DMS153 treated with DMSO at 0.1 percent for 48 hours (cell line): ENCODE data around the gene TMPRSS5.
"Not testable (repeated sequence)": the region's sequence is repeated elsewhere in the genome, so short reads cannot be mapped to it uniquely, and the experiment has no call there.

ENCODE experiments used
- DNase-seq: peaks from one replicate; lab custom pipeline; 2025; ENCODE audit not compliant: unreplicated experiment; lab: John Stamatoyannopoulos, UW

Gene TMPRSS5

DNA sequence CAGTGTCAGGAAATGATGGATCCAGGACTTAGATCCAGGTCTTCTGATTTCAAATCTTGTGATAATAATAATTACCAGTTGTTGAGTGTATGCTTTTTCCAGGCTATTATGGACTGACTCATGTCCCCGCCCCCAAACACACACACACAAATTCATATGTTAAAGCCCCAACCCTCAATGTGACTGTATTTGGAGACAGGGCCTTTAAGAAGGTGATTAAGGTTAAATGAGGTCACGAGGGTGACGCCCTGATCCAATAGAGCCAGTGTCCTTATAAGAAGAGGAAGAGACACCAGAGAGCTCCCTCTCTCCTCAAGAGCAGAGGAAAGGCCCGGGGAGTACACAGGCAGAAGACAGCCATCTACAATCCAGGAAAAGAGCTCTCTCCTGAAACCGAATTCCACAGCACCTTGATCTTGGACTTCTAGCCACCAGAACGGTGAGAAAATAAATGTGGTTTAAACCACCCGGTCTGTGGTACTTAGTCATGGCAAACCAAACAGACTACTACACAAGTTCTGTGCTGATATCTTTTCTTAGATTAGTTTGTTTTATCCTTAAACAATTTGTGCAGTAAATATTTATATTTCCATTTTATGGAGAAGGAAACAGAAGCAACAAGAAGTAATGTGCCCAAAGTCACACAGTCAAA, 8.2 kb downstream of the TMPRSS5 start:
- no peak for DNase-seq

- no peak for DNase-seq
Measured at GRCh38 chr11:113697111-113697510, 9.0 kb downstream of the TMPRSS5 start.

DNA sequence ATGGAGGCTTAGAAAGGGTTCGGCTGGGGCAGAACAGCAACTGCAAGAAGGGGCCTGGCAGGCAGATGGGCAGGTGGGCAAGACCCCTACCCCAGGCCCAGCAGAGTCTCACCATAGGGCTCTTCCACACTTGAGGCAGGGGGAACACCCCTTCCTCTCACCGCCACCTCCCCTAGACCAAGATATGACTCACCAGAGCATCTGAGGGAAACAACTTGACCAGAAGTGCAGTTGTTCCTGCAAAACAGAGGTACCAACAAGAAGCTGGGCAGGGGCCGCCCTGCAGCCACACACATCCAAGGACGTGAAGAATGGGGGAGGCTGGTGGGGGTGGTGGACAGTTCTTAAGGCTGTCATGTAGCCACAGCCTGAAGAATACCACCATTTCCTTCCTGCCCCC, 10.9 kb downstream of the TMPRSS5 start:
- DNase-seq = no peak

- no peak for DNase-seq
Measured at GRCh38 chr11:113694390-113694789, 11.7 kb downstream of the TMPRSS5 start.

DNA sequence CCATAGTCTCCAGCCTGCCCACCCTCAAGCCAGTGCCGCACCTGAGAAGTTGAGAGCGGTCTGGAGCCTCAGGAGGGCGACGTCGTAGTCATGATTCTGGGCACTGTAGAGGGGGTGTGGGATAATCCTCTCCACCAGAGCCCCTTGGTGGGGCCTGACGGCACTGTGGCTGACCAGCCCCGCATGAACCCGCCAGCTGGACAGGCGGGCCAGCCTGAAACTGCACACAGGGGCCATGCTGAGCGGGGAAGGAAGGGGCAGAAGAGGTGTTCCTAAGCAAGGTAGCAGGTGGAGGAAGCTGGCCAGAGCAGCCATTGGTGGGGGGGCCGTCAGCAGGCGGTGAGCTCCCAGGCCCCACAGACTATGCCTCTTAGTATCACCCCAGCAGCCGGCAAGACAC, 13.1 kb downstream of the TMPRSS5 start:
- no peak for DNase-seq

GRCh38 chr11:113690619-113691569, 15.2 kb downstream of the TMPRSS5 start:
- DNase-seq = no peak

GRCh38 chr11:113689768-113690618, 16.1 kb downstream of the TMPRSS5 start:
- no peak for DNase-seq

DNA sequence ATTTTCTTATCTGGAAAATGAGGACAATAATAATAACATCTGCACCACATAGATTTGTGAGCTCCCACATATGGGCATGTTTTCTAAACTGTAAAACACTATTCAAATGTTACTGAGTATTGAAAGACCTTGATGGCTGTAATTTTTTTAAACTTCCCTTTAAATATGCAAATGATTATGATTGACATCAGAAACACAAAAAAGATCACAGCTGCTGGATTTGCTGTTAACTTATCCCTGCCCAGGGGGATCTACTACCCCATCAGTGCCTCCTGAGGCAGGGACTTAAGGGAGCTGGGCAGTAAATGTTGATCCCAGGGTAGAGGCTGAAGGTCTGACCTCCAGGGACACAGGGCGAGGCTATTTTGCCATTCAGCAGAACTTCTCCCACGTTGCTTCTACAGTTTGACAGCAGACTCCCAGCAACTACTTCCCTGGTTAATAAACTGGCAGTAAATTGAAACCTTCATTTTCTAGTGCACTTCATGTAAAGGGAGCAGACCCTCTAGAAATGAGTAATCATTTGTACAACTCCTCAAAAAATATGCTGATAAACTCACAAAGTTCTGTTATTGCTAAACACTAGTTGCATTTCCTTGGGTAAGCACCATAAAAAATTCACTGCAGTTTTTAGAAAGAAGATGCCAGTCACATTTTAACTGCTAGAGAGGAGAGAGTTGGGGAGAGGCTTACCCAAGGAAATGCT, 20.3 kb downstream of the TMPRSS5 start:
- DNase-seq = no peak

- DNase-seq = no peak
Measured at GRCh38 chr11:113684496-113684895, 21.6 kb downstream of the TMPRSS5 start.

DNA sequence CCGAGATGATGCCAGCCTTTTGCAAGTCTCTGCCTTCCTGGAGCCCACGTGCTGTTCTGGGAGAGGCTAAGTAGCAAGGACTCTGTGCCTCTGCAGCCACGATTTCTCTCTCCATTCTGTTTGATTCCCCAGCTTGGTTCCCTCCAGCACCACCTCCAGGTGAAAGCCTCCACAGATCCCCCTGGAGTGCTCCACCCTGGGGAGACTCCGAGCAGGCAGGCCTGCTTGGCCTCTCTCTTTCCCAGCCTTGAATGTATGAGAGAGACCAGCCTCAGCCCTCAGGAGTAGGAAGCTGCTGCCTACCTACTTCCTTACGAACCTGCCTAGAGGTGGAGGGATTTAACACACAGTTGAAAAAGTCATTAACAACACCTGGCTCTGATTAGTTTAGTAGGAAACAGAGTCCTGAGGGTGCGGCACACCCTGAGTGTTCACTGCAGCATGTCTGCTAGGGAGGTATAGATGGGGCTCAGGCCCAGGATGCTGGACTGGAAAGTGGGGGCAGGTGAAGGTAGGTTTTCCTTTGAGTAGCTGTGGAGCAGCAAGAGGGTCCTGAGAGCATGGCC, 22.5 kb downstream of the TMPRSS5 start:
- DNase-seq = no peak

DNA sequence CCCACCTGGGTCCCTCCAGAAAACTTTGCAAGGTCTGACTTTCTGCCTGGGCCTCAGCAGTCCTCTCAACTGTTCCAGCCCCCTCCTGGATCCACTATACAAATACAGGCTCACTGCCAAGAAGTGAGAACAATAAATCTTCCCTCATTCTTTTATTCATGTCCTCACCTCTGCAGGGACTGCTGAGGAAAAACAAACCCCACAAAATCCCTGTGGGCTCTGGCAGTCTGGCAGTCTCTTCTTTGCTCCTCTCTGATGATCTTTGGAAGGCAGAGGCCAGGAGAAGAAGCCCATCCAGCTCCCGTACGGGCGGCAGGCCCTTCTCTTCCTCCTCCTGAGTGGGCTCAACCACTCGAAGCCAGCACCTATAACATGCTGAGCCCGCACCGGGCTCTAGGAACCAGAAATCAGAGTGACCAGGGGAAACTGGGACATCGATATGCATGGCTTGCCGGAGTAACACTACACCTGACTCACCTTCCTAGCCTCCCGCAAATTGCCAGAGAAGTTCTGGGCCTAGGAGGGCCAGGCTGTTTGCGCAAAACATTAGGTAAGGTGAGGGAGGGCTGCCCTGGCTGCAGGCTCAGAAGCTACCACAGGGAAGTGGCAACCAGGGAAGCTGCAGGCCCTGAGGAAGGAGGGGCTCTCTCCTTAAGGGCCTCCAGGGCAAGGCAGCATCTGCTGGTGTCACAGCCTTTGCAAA, 24.2 kb downstream of the TMPRSS5 start:
- DNase-seq = no peak

- DNase-seq = no peak
Measured at GRCh38 chr11:113681282-113681681, 24.8 kb downstream of the TMPRSS5 start.

GRCh38 chr11:113677685-113678084, 28.4 kb downstream of the TMPRSS5 start:
- DNase-seq = no peak

GRCh38 chr11:113675565-113675964, 30.5 kb downstream of the TMPRSS5 start:
- DNase-seq = no peak

DNA sequence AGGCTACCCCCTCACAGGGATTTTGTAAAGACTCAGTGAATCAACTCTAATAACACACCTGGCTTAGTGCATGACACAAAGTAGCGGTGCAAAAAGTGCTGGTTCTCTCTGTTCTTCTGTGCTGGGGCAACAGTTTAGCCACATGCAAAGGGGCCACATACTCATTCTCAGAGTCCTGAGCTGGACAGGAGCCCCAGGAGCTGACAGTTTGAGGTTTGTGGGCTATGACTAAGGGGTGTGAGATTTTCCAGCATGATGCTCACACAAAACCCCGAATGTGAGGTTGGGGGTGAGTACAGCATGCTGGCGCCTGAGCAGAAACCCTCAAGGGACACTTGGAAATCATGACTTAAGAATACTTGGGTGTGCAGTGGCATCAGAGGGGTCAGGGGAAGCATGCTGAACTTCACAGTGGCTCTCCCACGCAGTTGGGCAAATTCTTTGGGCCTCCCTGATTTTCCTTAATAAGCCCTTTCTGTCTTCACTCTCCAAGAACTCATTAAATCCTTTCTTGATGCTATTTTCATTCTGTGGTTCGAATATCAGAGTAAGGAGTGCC, 31.0 kb downstream of the TMPRSS5 start:
- no peak for DNase-seq

GRCh38 chr11:113674397-113674685, 31.8 kb downstream of the TMPRSS5 start:
- no peak for DNase-seq

DNA sequence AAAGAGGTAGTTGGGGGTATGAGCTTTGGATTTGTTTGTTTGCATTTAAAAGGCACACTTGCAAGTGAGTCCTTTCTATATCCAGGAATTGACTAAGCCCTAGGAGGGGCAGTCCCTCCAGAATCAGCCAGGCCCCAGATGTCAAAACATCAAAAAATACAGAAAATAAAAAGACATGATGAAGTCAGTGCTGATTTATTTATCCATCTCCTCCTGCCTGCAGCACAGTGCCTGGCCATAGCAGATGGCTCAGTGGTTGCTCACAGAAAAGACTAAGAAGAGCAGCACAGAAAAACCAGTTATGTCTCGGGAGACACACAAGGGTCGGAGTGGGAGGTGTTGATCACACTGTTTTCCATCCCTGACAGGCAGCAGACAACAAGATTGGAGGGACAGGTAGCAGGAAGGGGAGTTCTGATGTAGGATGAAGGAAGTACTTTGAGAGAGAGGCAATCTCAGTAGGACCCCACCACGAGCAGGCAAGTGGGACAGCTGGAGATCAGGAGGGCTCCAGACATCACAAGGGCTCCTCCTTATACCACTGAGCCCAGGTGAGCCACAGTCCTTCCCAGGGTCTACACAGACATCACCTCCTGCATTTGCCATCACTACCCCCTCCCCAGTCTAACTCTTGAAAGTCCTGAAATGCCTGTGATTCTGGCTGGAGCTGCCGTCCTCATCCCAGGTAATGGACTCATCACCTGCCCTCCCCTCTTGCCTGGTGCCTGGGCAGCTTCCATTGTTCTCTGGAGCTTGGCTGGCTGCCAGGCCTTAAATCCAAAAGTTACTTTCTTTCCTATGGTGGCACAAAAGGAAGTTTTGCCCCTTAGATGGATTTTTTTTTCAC, 32.3 kb downstream of the TMPRSS5 start:
- no peak for DNase-seq

DNA sequence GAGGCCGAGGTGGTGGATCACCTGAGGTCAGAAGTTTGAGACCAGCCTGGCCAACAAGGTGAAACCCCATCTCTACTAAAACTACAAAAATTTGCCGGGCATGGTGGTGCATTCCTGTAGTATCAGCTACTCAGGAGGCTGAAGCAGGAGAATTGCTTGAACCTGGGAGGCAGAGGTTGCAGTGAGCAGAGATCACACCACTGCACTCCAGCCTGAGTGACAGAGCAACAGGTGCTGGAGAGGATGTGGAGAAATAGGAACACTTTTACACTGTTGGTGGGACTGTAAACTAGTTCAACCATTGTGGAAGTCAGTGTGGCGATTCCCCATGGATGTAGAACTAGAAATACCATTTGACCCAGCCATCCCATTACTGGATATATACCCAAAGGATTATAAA, 34.2 kb downstream of the TMPRSS5 start:
- not testable (repeated sequence) for DNase-seq

DNA sequence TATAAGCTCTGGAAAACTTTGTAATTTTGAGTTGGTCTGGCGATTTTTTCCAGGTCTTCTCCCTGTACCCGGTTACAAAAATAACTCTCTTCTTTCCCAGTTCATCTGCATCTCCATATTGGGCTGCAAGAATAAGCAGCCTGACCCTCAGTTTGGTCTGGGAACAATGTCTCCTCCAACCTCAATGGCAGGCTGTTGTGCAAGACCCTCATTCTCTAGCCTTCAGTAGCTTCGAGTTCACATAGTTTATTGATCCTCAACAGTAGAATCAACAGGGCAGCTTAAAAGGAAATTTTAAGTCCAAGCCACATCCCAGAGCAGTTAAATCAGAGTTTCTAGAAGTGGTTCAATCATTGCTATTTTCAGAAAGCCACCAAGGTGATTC, 35.3 kb downstream of the TMPRSS5 start:
- DNase-seq = no peak
